ENCODE data around the gene SNX21. TPM values are rescaled to one million over a fixed set of nuclear protein-coding genes. Genes with fewer than 3 reads are reported as not detected.

SNX21 gene
- total and polyA plus RNA-seq, 2 donors from 2014 or later = 23.2 to 35.6 TPM

- DNase-seq = peak in 1 of 5 donors; percentile 66
- Histone ChIP-seq H3K4me1 (ENCODE audit: control insufficient read depth in 2 of 3, insufficient read depth in 2 of 3, low read depth in 1 of 3, low read length in 3 of 3) (peaks cover 0 to 8% (median 0%) of the 10 kb centered on the region in 3 donors), H3K4me3 (ENCODE audit: low read length in 3 of 3) (no peak overlapping the region), H3K27ac (ENCODE audit: low read depth in 2 of 2, low read length in 2 of 2) (no peak overlapping the region), H3K27me3 (ENCODE audit: control insufficient read depth, insufficient read depth, low read length) (no peaks in the 10 kb centered on the region), H3K36me3 (ENCODE audit: control insufficient read depth in 2 of 3, insufficient read depth in 3 of 3, low read length in 3 of 3) (peaks cover 0 to 36% (median 14%) of the 10 kb centered on the region in 3 donors), H3K9me3 (ENCODE audit: control insufficient read depth in 2 of 3, insufficient read depth in 1 of 3, low read length in 3 of 3) (no peaks in the 10 kb centered on the region), H3K9ac (ENCODE audit: low read length in 3 of 3) (no peak overlapping the region)
- no peak for FAIRE-seq
- TF ChIP-seq, protein P1, sequence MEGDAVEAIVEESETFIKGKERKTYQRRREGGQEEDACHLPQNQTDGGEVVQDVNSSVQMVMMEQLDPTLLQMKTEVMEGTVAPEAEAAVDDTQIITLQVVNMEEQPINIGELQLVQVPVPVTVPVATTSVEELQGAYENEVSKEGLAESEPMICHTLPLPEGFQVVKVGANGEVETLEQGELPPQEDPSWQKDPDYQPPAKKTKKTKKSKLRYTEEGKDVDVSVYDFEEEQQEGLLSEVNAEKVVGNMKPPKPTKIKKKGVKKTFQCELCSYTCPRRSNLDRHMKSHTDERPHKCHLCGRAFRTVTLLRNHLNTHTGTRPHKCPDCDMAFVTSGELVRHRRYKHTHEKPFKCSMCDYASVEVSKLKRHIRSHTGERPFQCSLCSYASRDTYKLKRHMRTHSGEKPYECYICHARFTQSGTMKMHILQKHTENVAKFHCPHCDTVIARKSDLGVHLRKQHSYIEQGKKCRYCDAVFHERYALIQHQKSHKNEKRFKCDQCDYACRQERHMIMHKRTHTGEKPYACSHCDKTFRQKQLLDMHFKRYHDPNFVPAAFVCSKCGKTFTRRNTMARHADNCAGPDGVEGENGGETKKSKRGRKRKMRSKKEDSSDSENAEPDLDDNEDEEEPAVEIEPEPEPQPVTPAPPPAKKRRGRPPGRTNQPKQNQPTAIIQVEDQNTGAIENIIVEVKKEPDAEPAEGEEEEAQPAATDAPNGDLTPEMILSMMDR (IDR thresholded peaks at IDR 0.05; ENCODE audit: borderline replicate concordance, extremely low read depth, insufficient read depth) = no peak
- intact Hi-C loops (cut with DNase I) = no loop called here
Measured at GRCh38 chr20:45840700-45841198, 7.2 kb downstream of the SNX21 start.

GRCh38 chr20:45841407-45842129, 8.0 kb downstream of the SNX21 start:
- TF ChIP-seq, protein P1 (IDR thresholded peaks at IDR 0.05; ENCODE audit: borderline replicate concordance, extremely low read depth, insufficient read depth) = no peak
- Histone ChIP-seq H3K4me1 (ENCODE audit: control insufficient read depth in 2 of 3, insufficient read depth in 2 of 3, low read depth in 1 of 3, low read length in 3 of 3) (peaks cover 0 to 7% (median 0%) of the 10 kb centered on the region in 3 donors), H3K27me3 (ENCODE audit: control insufficient read depth, insufficient read depth, low read length) (no peaks in the 10 kb centered on the region), H3K9me3 (ENCODE audit: control insufficient read depth in 2 of 3, insufficient read depth in 1 of 3, low read length in 3 of 3) (no peaks in the 10 kb centered on the region), H3K9ac (ENCODE audit: low read length in 3 of 3) (no peak overlapping the region), H3K36me3 (ENCODE audit: control insufficient read depth in 2 of 3, insufficient read depth in 3 of 3, low read length in 3 of 3) (peaks cover 2 to 42% (median 16%) of the 10 kb centered on the region in 3 donors), H3K4me3 (ENCODE audit: low read length in 3 of 3) (no peak overlapping the region), H3K27ac (ENCODE audit: low read depth in 2 of 2, low read length in 2 of 2) (no peak overlapping the region)
- FAIRE-seq (no peak), DNase-seq (peak in 1 of 5 donors; percentile 64)
- intact Hi-C loops (cut with DNase I) = no loop called here

- H3K27ac ChIP-seq (ENCODE audit: low read depth in 2 of 2, low read length in 2 of 2) = no peak overlapping the region
- H3K27me3 ChIP-seq (ENCODE audit: control insufficient read depth, insufficient read depth, low read length) = no peaks in the 10 kb centered on the region
- no peak for FAIRE-seq
- intact Hi-C loops (cut with DNase I) = no loop called here
- peaks cover 2 to 36% (median 16%) of the 10 kb centered on the region in 3 donors for H3K36me3 ChIP-seq (ENCODE audit: control insufficient read depth in 2 of 3, insufficient read depth in 3 of 3, low read length in 3 of 3)
- TF ChIP-seq, protein P1 (IDR thresholded peaks at IDR 0.05; ENCODE audit: borderline replicate concordance, extremely low read depth, insufficient read depth) = no peak
- DNase-seq = no peak
- peaks cover 0 to 4% (median 0%) of the 10 kb centered on the region in 3 donors for H3K4me1 ChIP-seq (ENCODE audit: control insufficient read depth in 2 of 3, insufficient read depth in 2 of 3, low read depth in 1 of 3, low read length in 3 of 3)
- no peak overlapping the region for H3K9ac ChIP-seq (ENCODE audit: low read length in 3 of 3)
- no peaks in the 10 kb centered on the region for H3K9me3 ChIP-seq (ENCODE audit: control insufficient read depth in 2 of 3, insufficient read depth in 1 of 3, low read length in 3 of 3)
- H3K4me3 ChIP-seq (ENCODE audit: low read length in 3 of 3) = no peak overlapping the region
Measured at GRCh38 chr20:45842169-45842812, 8.7 kb downstream of the SNX21 start.

Measured in kidney (tissue), 14 donors.